ENCODE measurements around the gene KLHL36. TPM values are rescaled to one million over a fixed set of nuclear protein-coding genes. Genes with fewer than 3 reads are reported as not detected.

The KLHL36 gene
- total RNA-seq, 4 donors from 2014 or later: 70.5 to 114 (median 80.5) TPM

- no peak for ATAC-seq
- Histone ChIP-seq H3K4me3 (no peak overlapping the region), H3K9me3 (no peaks in the 10 kb centered on the region), H3K27me3 (no peaks in the 10 kb centered on the region), H3K4me1 (peaks cover 0 to 36% (median 5%) of the 10 kb centered on the region in 3 donors), H3K36me3 (no peaks in the 10 kb centered on the region), H3K27ac (no peak overlapping the region)
- TF ChIP-seq, protein P1, sequence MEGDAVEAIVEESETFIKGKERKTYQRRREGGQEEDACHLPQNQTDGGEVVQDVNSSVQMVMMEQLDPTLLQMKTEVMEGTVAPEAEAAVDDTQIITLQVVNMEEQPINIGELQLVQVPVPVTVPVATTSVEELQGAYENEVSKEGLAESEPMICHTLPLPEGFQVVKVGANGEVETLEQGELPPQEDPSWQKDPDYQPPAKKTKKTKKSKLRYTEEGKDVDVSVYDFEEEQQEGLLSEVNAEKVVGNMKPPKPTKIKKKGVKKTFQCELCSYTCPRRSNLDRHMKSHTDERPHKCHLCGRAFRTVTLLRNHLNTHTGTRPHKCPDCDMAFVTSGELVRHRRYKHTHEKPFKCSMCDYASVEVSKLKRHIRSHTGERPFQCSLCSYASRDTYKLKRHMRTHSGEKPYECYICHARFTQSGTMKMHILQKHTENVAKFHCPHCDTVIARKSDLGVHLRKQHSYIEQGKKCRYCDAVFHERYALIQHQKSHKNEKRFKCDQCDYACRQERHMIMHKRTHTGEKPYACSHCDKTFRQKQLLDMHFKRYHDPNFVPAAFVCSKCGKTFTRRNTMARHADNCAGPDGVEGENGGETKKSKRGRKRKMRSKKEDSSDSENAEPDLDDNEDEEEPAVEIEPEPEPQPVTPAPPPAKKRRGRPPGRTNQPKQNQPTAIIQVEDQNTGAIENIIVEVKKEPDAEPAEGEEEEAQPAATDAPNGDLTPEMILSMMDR (IDR thresholded peaks at IDR 0.05): no peak
- TF ChIP-seq EP300 (IDR thresholded peaks at IDR 0.05) (no peak), POLR2AphosphoS5 (IDR thresholded peaks at IDR 0.05) (no peak), POLR2A (IDR thresholded peaks at IDR 0.05) (no peak)
- WGBS, 2 donors (ENCODE audit: low coverage in 1 of 2): 94% methylated on average over 8 of the region's 13 CpGs
Observed at GRCh38 chr16:84607061-84607460, 41.2 kb upstream of the KLHL36 start.

- H3K36me3 ChIP-seq: no peaks in the 10 kb centered on the region
- ATAC-seq: no peak
- H3K4me1 ChIP-seq: peaks cover 0 to 33% (median 5%) of the 10 kb centered on the region in 3 donors
- H3K9me3 ChIP-seq: no peaks in the 10 kb centered on the region
- 79 to 87% methylated on average over 6 to 7 of the region's 7 CpGs for WGBS, 2 donors (ENCODE audit: low coverage in 1 of 2)
- H3K4me3 ChIP-seq: no peak overlapping the region
- no peaks in the 10 kb centered on the region for H3K27me3 ChIP-seq
- peak overlapping the region in 2 of 4 donors; percentile 4 to 21 for H3K27ac ChIP-seq
- no peak for TF ChIP-seq POLR2AphosphoS5 (IDR thresholded peaks at IDR 0.05)
- no peak for TF ChIP-seq EP300 (IDR thresholded peaks at IDR 0.05)
- TF ChIP-seq, protein P1 (IDR thresholded peaks at IDR 0.05): no peak
- TF ChIP-seq POLR2A (IDR thresholded peaks at IDR 0.05): no peak
Observed at GRCh38 chr16:84607694-84608093, 40.6 kb upstream of the KLHL36 start.

DNA sequence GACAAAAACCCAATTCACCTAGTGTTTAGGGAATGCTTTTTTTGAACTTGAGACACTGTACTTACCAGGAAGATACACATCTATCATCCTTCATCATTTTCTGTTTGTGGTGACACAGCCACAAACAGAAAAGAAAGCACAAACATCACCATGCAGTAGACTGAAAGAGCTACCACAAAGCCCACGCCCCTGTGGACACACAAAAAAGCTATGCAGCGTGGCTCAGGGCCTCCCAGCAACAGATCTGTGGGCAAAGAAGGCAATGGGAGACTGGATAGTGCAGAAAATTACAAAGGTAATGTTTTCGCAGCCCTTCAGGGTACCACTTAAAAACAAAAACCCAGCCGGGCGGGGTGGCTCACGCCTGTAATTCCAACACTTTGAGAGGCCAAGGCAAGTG is 40.0 kb upstream of the KLHL36 start:
- Histone ChIP-seq H3K9me3 (no peaks in the 10 kb centered on the region), H3K36me3 (no peaks in the 10 kb centered on the region), H3K4me3 (no peak overlapping the region), H3K4me1 (peaks cover 0 to 27% (median 5%) of the 10 kb centered on the region in 3 donors), H3K27me3 (no peaks in the 10 kb centered on the region), H3K27ac (peak overlapping the region in 1 of 4 donors; percentile 21)
- TF ChIP-seq, protein P1 (IDR thresholded peaks at IDR 0.05): no peak
- TF ChIP-seq POLR2A (IDR thresholded peaks at IDR 0.05) (no peak), POLR2AphosphoS5 (IDR thresholded peaks at IDR 0.05) (no peak), EP300 (IDR thresholded peaks at IDR 0.05) (no peak)
- ATAC-seq: no peak
- WGBS, 2 donors (ENCODE audit: low coverage in 1 of 2): 78% methylated on average over 5 of the region's 6 CpGs; no CpG with 5 or more reads in 1 of the 2 donors

GRCh38 chr16:84609563-84610177 is 38.6 kb upstream of the KLHL36 start:
- 64 to 91% methylated on average over 5 of the region's 6 CpGs for WGBS, 2 donors (ENCODE audit: low coverage in 1 of 2)
- Histone ChIP-seq H3K36me3 (no peaks in the 10 kb centered on the region), H3K9me3 (no peaks in the 10 kb centered on the region), H3K27me3 (no peaks in the 10 kb centered on the region), H3K4me1 (peaks cover 0 to 29% (median 15%) of the 10 kb centered on the region in 3 donors), H3K27ac (no peak overlapping the region), H3K4me3 (no peak overlapping the region)
- TF ChIP-seq POLR2A (IDR thresholded peaks at IDR 0.05) (no peak), EP300 (IDR thresholded peaks at IDR 0.05) (no peak), POLR2AphosphoS5 (IDR thresholded peaks at IDR 0.05) (no peak)
- TF ChIP-seq, protein P1 (IDR thresholded peaks at IDR 0.05): no peak
- no peak for ATAC-seq

DNA sequence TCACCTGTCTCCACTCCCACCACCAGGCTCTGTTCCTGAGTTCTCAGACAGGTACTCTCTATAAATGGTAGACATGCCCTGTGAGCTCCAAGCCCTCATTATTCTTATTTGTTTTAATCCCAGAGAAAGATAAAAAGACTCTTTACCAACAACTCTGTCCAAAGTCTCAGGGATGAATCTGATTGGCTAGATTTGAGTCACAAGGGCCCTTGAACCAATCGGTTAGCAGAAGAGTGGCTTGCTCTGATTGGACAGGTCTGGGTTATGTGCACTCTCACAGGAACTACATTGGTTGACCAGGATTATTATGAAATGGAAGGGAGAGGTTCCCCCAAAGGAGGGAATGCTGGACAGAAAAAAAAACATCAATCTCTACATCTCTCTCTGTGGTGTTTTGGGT is 37.9 kb upstream of the KLHL36 start:
- WGBS, 2 donors (ENCODE audit: low coverage in 1 of 2): 100% methylated on average over 1 of the region's 1 CpG; no CpG with 5 or more reads in 1 of the 2 donors
- Histone ChIP-seq H3K27me3 (no peaks in the 10 kb centered on the region), H3K27ac (no peak overlapping the region), H3K4me3 (no peak overlapping the region), H3K9me3 (no peaks in the 10 kb centered on the region), H3K4me1 (peaks cover 0 to 36% (median 15%) of the 10 kb centered on the region in 3 donors), H3K36me3 (no peaks in the 10 kb centered on the region)
- ATAC-seq: no peak
- TF ChIP-seq, protein P1 (IDR thresholded peaks at IDR 0.05): no peak
- TF ChIP-seq POLR2AphosphoS5 (IDR thresholded peaks at IDR 0.05): no peak
- no peak for TF ChIP-seq POLR2A (IDR thresholded peaks at IDR 0.05)
- TF ChIP-seq EP300 (IDR thresholded peaks at IDR 0.05): no peak

Data from gastroesophageal sphincter (tissue), 4 donors.